GM12878 (cell line): Measurements from ENCODE around the gene TMEM150B.

ENCODE experiments used
- CBFB ChIP-seq: IDR thresholded peaks from 2 replicates; pipeline ENCODE4 v1.6.1; 2016; ENCODE audit warnings: antibody characterized with exemption, low read depth
- CEBPZ ChIP-seq: fragments of 150-350 bp; IDR thresholded peaks from 2 replicates; pipeline ENCODE4 v1.6.1; 2016; ENCODE audit warnings: low read depth, low read length
- CHD4 ChIP-seq: fragments of 200-600 bp; sonication (generic); IDR thresholded peaks from 2 replicates; pipeline ENCODE4 v1.6.1; 2016; ENCODE audit warnings: mild to moderate bottlenecking
- CTCF ChIP-seq, 3 experiments: IDR thresholded peaks in 2 of 3; conservative IDR thresholded peaks in 1 of 3; 2 replicates each; pipeline ENCODE4 v1.5.1; 2011; ENCODE audit warnings: low read depth in 3 of 3, low read length in 3 of 3, mild to moderate bottlenecking in 3 of 3, control low read depth in 2 of 3, moderate library complexity in 2 of 3, inconsistent platforms in 1 of 3, mixed read lengths in 1 of 3; ENCODE audit not compliant: control insufficient read depth in 2 of 3, insufficient read depth in 1 of 3; ENCODE audit errors: extremely low read depth in 1 of 3
- EZH2 ChIP-seq: IDR thresholded peaks from 2 replicates; pipeline ENCODE4 v1.6.1; 2012; ENCODE audit warnings: low read depth, mild to moderate bottlenecking, control low read depth, inconsistent platforms, low read length, borderline replicate concordance; ENCODE audit not compliant: control insufficient read depth
- MTA2 ChIP-seq: fragments of 450-650 bp; IDR thresholded peaks from 2 replicates; pipeline ENCODE4 v1.6.1; 2016; ENCODE audit warnings: low read depth, mild to moderate bottlenecking, moderate library complexity
- MXI1 ChIP-seq: fragments of 150-350 bp; IDR thresholded peaks from 2 replicates; pipeline ENCODE4 v1.6.1; 2011; ENCODE audit warnings: low read depth, mild to moderate bottlenecking, inconsistent platforms, low read length, improper control_type of control experiment
- RAD21 ChIP-seq: IDR thresholded peaks from 2 replicates; pipeline ENCODE4 v1.6.1; 2011; ENCODE audit warnings: mild to moderate bottlenecking, low read depth, low read length, moderate library complexity; ENCODE audit not compliant: insufficient read depth
- RAD51 ChIP-seq: fragments of 450-650 bp; IDR thresholded peaks from 2 replicates; pipeline ENCODE4 v1.6.1; 2016; ENCODE audit warnings: moderate library complexity, mild to moderate bottlenecking, inconsistent platforms
- REST ChIP-seq: IDR thresholded peaks from 2 replicates; pipeline ENCODE4 v1.6.1; 2012; ENCODE audit warnings: mild to moderate bottlenecking, low read depth, low read length
- SIN3A ChIP-seq: IDR thresholded peaks from 2 replicates; pipeline ENCODE4 v1.6.1; 2012; ENCODE audit warnings: low read depth, low read length, improper control_type of control experiment
- SREBF1 ChIP-seq: IDR thresholded peaks from 2 replicates; pipeline ENCODE4 v1.6.1; 2012; ENCODE audit warnings: mild to moderate bottlenecking, low read length
- TARDBP ChIP-seq: IDR thresholded peaks from 2 replicates; pipeline ENCODE4 v1.6.1; 2016; ENCODE audit warnings: borderline replicate concordance

GRCh38 chr19:55311797-55312196 is 13.3 kb downstream of the TMEM150B start:
- TF ChIP-seq RAD21 (no peak), MTA2 (no peak), REST (no peak), SREBF1 (no peak), EZH2 (no peak), CHD4 (no peak), CBFB (no peak), CTCF (IDR thresholded peaks at IDR 0.05 in 2 of 3, conservative IDR thresholded peaks at IDR 0.05 in 1 of 3; ENCODE audit: control insufficient read depth in 2 of 3, extremely low read depth in 1 of 3, insufficient read depth in 1 of 3, low read depth in 3 of 3, low read length in 3 of 3) (no peak), RAD51 (no peak), CEBPZ (no peak), SIN3A (no peak), MXI1 (no peak), TARDBP (no peak)
